ENCODE results near the gene HOXD9. TPM values are rescaled to one million over a fixed set of nuclear protein-coding genes. Genes with fewer than 3 reads are reported as not detected.

Gene HOXD9
- total RNA-seq, 2 experiments from 2014 or later: not detected

GRCh38 chr2:176127774-176128072, 5.2 kb downstream of the HOXD9 start:
- ChIA-PET POLR2A (interaction anchor here (1.7 kb wide), 1 partner anchor 327 kb away, joined by 6 read pairs; no protein-coding TSS in a partner anchor), CTCF (interaction anchor here (0.7 to 4.6 kb wide), 21 partner anchors 12 to 1036 kb away, joined by 3 to 50 read pairs (median 7); no protein-coding TSS in a partner anchor)
- ATAC-seq: no peak
- no peaks in the 10 kb centered on the region for H3K9me3 Mint-ChIP-seq (ENCODE audit: insufficient read depth)
- H3K4me1 Mint-ChIP-seq (ENCODE audit: low read depth): peaks cover 18% of the 10 kb centered on the region
- peak overlapping the region; percentile 44 for H3K27ac Mint-ChIP-seq
- H3K36me3 Mint-ChIP-seq (ENCODE audit: low read depth): peaks cover 6% of the 10 kb centered on the region
- peaks cover 74% of the 10 kb centered on the region for H3K27me3 Mint-ChIP-seq (ENCODE audit: low read depth)
- H3K4me3 Mint-ChIP-seq: no peak overlapping the region
- DNase-seq: no peak

- Mint-ChIP-seq H3K4me1 (ENCODE audit: low read depth) (peaks cover 18% of the 10 kb centered on the region), H3K9me3 (ENCODE audit: insufficient read depth) (no peaks in the 10 kb centered on the region), H3K36me3 (ENCODE audit: low read depth) (peaks cover 6% of the 10 kb centered on the region), H3K27ac (peak overlapping the region; percentile 44), H3K4me3 (peak overlapping the region; percentile 30), H3K27me3 (ENCODE audit: low read depth) (peaks cover 78% of the 10 kb centered on the region)
- ChIA-PET CTCF (interaction anchor here (0.6 to 4.6 kb wide), 14 partner anchors 12 to 1020 kb away, joined by 3 to 50 read pairs (median 8); no protein-coding TSS in a partner anchor), POLR2A (interaction anchor here (1.7 kb wide), 1 partner anchor 327 kb away, joined by 6 read pairs; no protein-coding TSS in a partner anchor)
- ATAC-seq (no peak), DNase-seq (no peak)
These were observed 5.9 kb downstream of the HOXD9 start for GRCh38 chr2:176128172-176128981.

- peaks cover 3% of the 10 kb centered on the region for H3K36me3 Mint-ChIP-seq (ENCODE audit: low read depth)
- H3K4me1 Mint-ChIP-seq (ENCODE audit: low read depth): peaks cover 18% of the 10 kb centered on the region
- peak within 1 kb of the TSS; percentile 64 for H3K27ac Mint-ChIP-seq
- CTCF ChIA-PET: interaction anchor here (3.4 to 4.6 kb wide), 3 partner anchors 425 to 1019 kb away, joined by 25 to 38 read pairs (median 37); no protein-coding TSS in a partner anchor
- H3K4me3 Mint-ChIP-seq: peak within 1 kb of the TSS; percentile 30
- POLR2A ChIA-PET: no interaction called here
- ATAC-seq (no peak), DNase-seq (no peak)
- H3K9me3 Mint-ChIP-seq (ENCODE audit: insufficient read depth): no peaks in the 10 kb centered on the region
- peaks cover 79% of the 10 kb centered on the region for H3K27me3 Mint-ChIP-seq (ENCODE audit: low read depth)
These were observed 6.7 kb downstream of the HOXD9 start, which contains the start of gene HOXD8 for GRCh38 chr2:176128982-176129796. HOXD8 (plus strand) TSS chr2:176129705; CDS start chr2:176130367, 662 bp downstream.

- Mint-ChIP-seq H3K9me3 (ENCODE audit: insufficient read depth) (no peaks in the 10 kb centered on the region), H3K4me3 (no peak overlapping the region), H3K4me1 (ENCODE audit: low read depth) (peaks cover 18% of the 10 kb centered on the region), H3K27ac (no peak overlapping the region), H3K27me3 (ENCODE audit: low read depth) (peaks cover 77% of the 10 kb centered on the region), H3K36me3 (ENCODE audit: low read depth) (peaks cover 2% of the 10 kb centered on the region)
- ChIA-PET CTCF (interaction anchor here (0.9 to 4.6 kb wide), 6 partner anchors 9 to 522 kb away, joined by 3 to 37 read pairs (median 9); no protein-coding TSS in a partner anchor), POLR2A (no interaction called here)
- ATAC-seq (no peak), DNase-seq (no peak)
These were observed 7.3 kb downstream of the HOXD9 start for GRCh38 chr2:176129813-176130146.

GRCh38 chr2:176130147-176130956, 7.8 kb downstream of the HOXD9 start:
- H3K4me1 Mint-ChIP-seq (ENCODE audit: low read depth): peaks cover 18% of the 10 kb centered on the region
- ATAC-seq (peak; percentile 54), DNase-seq (no peak)
- H3K36me3 Mint-ChIP-seq (ENCODE audit: low read depth): peaks cover 2% of the 10 kb centered on the region
- H3K9me3 Mint-ChIP-seq (ENCODE audit: insufficient read depth): no peaks in the 10 kb centered on the region
- peak overlapping the region; percentile 45 for H3K4me3 Mint-ChIP-seq
- H3K27me3 Mint-ChIP-seq (ENCODE audit: low read depth): peaks cover 78% of the 10 kb centered on the region
- CTCF ChIA-PET: interaction anchor here (0.9 to 4.4 kb wide), 10 partner anchors 9 to 1018 kb away, joined by 3 to 23 read pairs (median 4); no protein-coding TSS in a partner anchor
- POLR2A ChIA-PET: no interaction called here
- peak overlapping the region; percentile 64 for H3K27ac Mint-ChIP-seq

- no peaks in the 10 kb centered on the region for H3K9me3 Mint-ChIP-seq (ENCODE audit: insufficient read depth)
- no peak for ATAC-seq
- POLR2A ChIA-PET: no interaction called here
- H3K36me3 Mint-ChIP-seq (ENCODE audit: low read depth): peaks cover 3% of the 10 kb centered on the region
- CTCF ChIA-PET: interaction anchor here (0.8 to 4.4 kb wide), 14 partner anchors 8 to 1017 kb away, joined by 3 to 23 read pairs (median 4); partner anchors contain the start of gene HOXD9
- H3K4me3 Mint-ChIP-seq: peak overlapping the region; percentile 45
- H3K27me3 Mint-ChIP-seq (ENCODE audit: low read depth): peaks cover 78% of the 10 kb centered on the region
- peak overlapping the region; percentile 64 for H3K27ac Mint-ChIP-seq
- no peak for DNase-seq
- peaks cover 25% of the 10 kb centered on the region for H3K4me1 Mint-ChIP-seq (ENCODE audit: low read depth)
These were observed 8.7 kb downstream of the HOXD9 start for GRCh38 chr2:176130957-176131847.

- H3K27me3 Mint-ChIP-seq (ENCODE audit: low read depth): peaks cover 79% of the 10 kb centered on the region
- no peak for DNase-seq
- no peak for ATAC-seq
- peaks cover 26% of the 10 kb centered on the region for H3K4me1 Mint-ChIP-seq (ENCODE audit: low read depth)
- no peaks in the 10 kb centered on the region for H3K9me3 Mint-ChIP-seq (ENCODE audit: insufficient read depth)
- peaks cover 3% of the 10 kb centered on the region for H3K36me3 Mint-ChIP-seq (ENCODE audit: low read depth)
- ChIA-PET CTCF (interaction anchor here (0.8 to 4.4 kb wide), 13 partner anchors 9 to 1017 kb away, joined by 3 to 23 read pairs (median 4); partner anchors contain the start of gene HOXD9), POLR2A (no interaction called here)
- H3K4me3 Mint-ChIP-seq: peak overlapping the region; percentile 74
- H3K27ac Mint-ChIP-seq: no peak overlapping the region
These were observed 9.3 kb downstream of the HOXD9 start for GRCh38 chr2:176131848-176132158.

- DNase-seq: peak; percentile 32
- H3K4me1 Mint-ChIP-seq (ENCODE audit: low read depth): peaks cover 27% of the 10 kb centered on the region
- ATAC-seq: no peak
- H3K27ac Mint-ChIP-seq: no peak overlapping the region
- ChIA-PET POLR2A (no interaction called here), CTCF (interaction anchor here (0.9 to 4.4 kb wide), 11 partner anchors 8 to 1029 kb away, joined by 3 to 23 read pairs (median 4); partner anchors contain the start of gene HOXD9)
- H3K4me3 Mint-ChIP-seq: peak overlapping the region; percentile 74
- peaks cover 3% of the 10 kb centered on the region for H3K36me3 Mint-ChIP-seq (ENCODE audit: low read depth)
- H3K9me3 Mint-ChIP-seq (ENCODE audit: insufficient read depth): no peaks in the 10 kb centered on the region
- peaks cover 80% of the 10 kb centered on the region for H3K27me3 Mint-ChIP-seq (ENCODE audit: low read depth)
These were observed 10.0 kb downstream of the HOXD9 start for GRCh38 chr2:176132205-176133171.

GRCh38 chr2:176133389-176133788, 10.9 kb downstream of the HOXD9 start:
- Mint-ChIP-seq H3K9me3 (ENCODE audit: insufficient read depth) (no peaks in the 10 kb centered on the region), H3K4me3 (no peak overlapping the region), H3K27ac (no peak overlapping the region), H3K27me3 (ENCODE audit: low read depth) (peaks cover 80% of the 10 kb centered on the region), H3K36me3 (ENCODE audit: low read depth) (peaks cover 7% of the 10 kb centered on the region), H3K4me1 (ENCODE audit: low read depth) (peaks cover 27% of the 10 kb centered on the region)
- ChIA-PET CTCF (interaction anchor here (1.3 to 4.4 kb wide), 5 partner anchors 322 to 1028 kb away, joined by 4 to 23 read pairs (median 14); no protein-coding TSS in a partner anchor), POLR2A (no interaction called here)
- ATAC-seq: no peak
- DNase-seq: no peak

- Mint-ChIP-seq H3K27ac (no peak overlapping the region), H3K4me3 (no peak overlapping the region), H3K4me1 (ENCODE audit: low read depth) (peaks cover 31% of the 10 kb centered on the region), H3K27me3 (ENCODE audit: low read depth) (peaks cover 80% of the 10 kb centered on the region), H3K9me3 (ENCODE audit: insufficient read depth) (no peaks in the 10 kb centered on the region), H3K36me3 (ENCODE audit: low read depth) (peaks cover 8% of the 10 kb centered on the region)
- DNase-seq (no peak), ATAC-seq (no peak)
- ChIA-PET POLR2A (no interaction called here), CTCF (interaction anchor here (1.4 to 4.4 kb wide), 4 partner anchors 321 to 518 kb away, joined by 4 to 23 read pairs (median 17); no protein-coding TSS in a partner anchor)
These were observed 11.5 kb downstream of the HOXD9 start for GRCh38 chr2:176134035-176134434.
